Upper lobe of left lung (tissue), 6 donors: ENCODE data around the gene UBE2E3. TPM values are rescaled to one million over a fixed set of nuclear protein-coding genes. Genes with fewer than 3 reads are reported as not detected.
A peak's percentile ranks its signal among the peaks of the same experiment; 100 is the strongest.

Experiments
- ATAC-seq, 2 donors: fragments of 200-7000 bp; cut with Tn5 transposase; one replicate each; pipeline ENCODE4 v1.9.1; 2022; ENCODE audit warnings: mild to moderate bottlenecking in 2 of 2, moderate library complexity in 2 of 2; ENCODE audit not compliant: low FRiP score in 2 of 2
- DNase-seq, 2 donors: peaks; one replicate each; pipeline ENCODE4 v3.0.0-alpha.2; 2019 to 2020
- H3K27ac ChIP-seq, 4 donors: fragments of 200-600 bp; sonication (generic); one replicate each; pipeline ENCODE4 v1.5.1; 2016 to 2019
- H3K27me3 ChIP-seq, 4 donors: fragments of 200-600 bp; sonication (generic); one replicate each; pipeline ENCODE4 v1.5.1; 2017 to 2019
- H3K36me3 ChIP-seq, 4 donors: fragments of 200-600 bp; sonication (generic); one replicate each; pipeline ENCODE4 v1.5.1; 2016 to 2019
- H3K4me1 ChIP-seq, 4 donors: fragments of 200-600 bp; sonication (generic); one replicate each; pipeline ENCODE4 v1.5.1; 2018 to 2019
- H3K4me3 ChIP-seq, 4 donors: fragments of 200-600 bp; sonication (generic); one replicate each; pipeline ENCODE4 v1.5.1; 2017 to 2019; ENCODE audit warnings: mild to moderate bottlenecking in 2 of 4, moderate library complexity in 1 of 4
- H3K9me3 ChIP-seq, 4 donors: fragments of 200-600 bp; sonication (generic); one replicate each; pipeline ENCODE4 v1.5.1; 2018 to 2019
- EP300 ChIP-seq, 4 donors: sonication (generic); formaldehyde crosslinking; IDR thresholded peaks; one replicate each; pipeline ENCODE4 v1.5.1; 2017; ENCODE audit warnings: antibody characterized with exemption in 4 of 4, control low read depth in 2 of 4
- POLR2A ChIP-seq, 4 donors: fragments of 450-650 bp; IDR thresholded peaks; one replicate each; pipeline ENCODE4 v1.5.1; 2016 to 2017; ENCODE audit warnings: antibody characterized with exemption in 4 of 4, mild to moderate bottlenecking in 2 of 4
- POLR2AphosphoS5 ChIP-seq, 2 donors: sonication (generic); formaldehyde crosslinking; IDR thresholded peaks; one replicate each; pipeline ENCODE4 v1.5.1; 2017; ENCODE audit warnings: antibody characterized with exemption in 2 of 2
- WGBS, 2 donors: methylation state at CpG; one replicate each; pipeline ENCODE4 v1.1.5; 2017 to 2018; 5-methylcytosine and 5-hydroxymethylcytosine counted together
- total RNA-seq, 6 donors: library from RNA; depleted of rRNA in 4 of 6; stranded (reverse); fragments of >200 nt in 4 of 6; gene quantifications; one replicate each; pipeline versions ENCODE4 v1.1.0 to v1.2.1, GENCODE V29; 2016 to 2021
- TF ChIP-seq, protein P1 (sequence below), 6 experiments: fragments of 450-650 bp in 4 of 6; fragments of 200-600 bp in 2 of 6; sonication (generic) in 2 of 6; IDR thresholded peaks; one replicate each; pipeline ENCODE4 v1.5.1; 2016 to 2019; ENCODE audit warnings: antibody characterized with exemption in 6 of 6
- donor health status: DM: no; HTN: no; CAD: no; lungs with moderate emphysema.
- donor health status: DM: no; HTN: yes; CAD: no; lungs with severe emphysema.

UBE2E3 gene
- total RNA-seq, 6 donors from 2014 or later: 39.6 to 178 (median 45.4) TPM

DNA sequence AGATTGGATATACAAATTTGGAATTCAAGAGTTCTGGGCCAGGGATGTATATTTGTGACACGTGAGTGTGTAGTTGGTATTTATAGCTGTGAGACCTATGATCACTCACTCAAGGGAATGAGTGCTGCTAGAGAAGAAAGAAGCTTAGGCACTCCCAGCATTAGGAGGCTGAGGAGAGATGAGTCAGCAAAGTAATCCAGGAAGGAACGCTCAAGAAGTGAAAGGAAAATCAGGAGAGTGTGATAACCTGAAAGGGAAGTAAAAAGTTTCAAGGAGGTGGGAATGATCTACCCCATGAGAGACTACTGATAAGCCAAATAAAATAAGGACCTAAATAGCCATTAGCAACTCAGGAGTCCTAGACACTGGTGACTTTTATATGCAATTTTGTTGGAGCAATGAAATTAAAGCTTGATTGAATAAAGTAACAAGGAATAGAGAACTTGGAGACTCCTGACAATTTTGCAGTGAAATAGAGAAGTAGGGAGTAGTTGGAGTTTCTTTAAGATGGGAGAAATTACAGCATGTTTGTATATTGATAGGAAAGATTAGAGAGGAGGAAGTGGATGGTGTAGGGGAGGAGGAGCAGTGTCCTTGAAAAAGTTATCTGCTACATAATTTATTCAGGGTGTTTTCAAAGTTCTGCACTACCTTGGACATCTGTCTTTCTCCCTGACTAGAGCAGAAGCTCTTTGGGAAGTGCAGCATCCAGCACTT is 89.9 kb downstream of the UBE2E3 start:
- Histone ChIP-seq H3K4me1 (peaks cover 0 to 5% (median 3%) of the 10 kb centered on the region in 4 donors), H3K4me3 (no peak overlapping the region), H3K9me3 (no peaks in the 10 kb centered on the region), H3K36me3 (no peaks in the 10 kb centered on the region), H3K27ac (no peak overlapping the region), H3K27me3 (no peaks in the 10 kb centered on the region)
- TF ChIP-seq EP300 (IDR thresholded peaks at IDR 0.05) (no peak), POLR2A (IDR thresholded peaks at IDR 0.05) (no peak), POLR2AphosphoS5 (IDR thresholded peaks at IDR 0.05) (no peak)
- TF ChIP-seq, protein P1, sequence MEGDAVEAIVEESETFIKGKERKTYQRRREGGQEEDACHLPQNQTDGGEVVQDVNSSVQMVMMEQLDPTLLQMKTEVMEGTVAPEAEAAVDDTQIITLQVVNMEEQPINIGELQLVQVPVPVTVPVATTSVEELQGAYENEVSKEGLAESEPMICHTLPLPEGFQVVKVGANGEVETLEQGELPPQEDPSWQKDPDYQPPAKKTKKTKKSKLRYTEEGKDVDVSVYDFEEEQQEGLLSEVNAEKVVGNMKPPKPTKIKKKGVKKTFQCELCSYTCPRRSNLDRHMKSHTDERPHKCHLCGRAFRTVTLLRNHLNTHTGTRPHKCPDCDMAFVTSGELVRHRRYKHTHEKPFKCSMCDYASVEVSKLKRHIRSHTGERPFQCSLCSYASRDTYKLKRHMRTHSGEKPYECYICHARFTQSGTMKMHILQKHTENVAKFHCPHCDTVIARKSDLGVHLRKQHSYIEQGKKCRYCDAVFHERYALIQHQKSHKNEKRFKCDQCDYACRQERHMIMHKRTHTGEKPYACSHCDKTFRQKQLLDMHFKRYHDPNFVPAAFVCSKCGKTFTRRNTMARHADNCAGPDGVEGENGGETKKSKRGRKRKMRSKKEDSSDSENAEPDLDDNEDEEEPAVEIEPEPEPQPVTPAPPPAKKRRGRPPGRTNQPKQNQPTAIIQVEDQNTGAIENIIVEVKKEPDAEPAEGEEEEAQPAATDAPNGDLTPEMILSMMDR (IDR thresholded peaks at IDR 0.05): no peak
- WGBS, 2 donors: 39 to 59% methylated on average over 2 of the region's 2 CpGs
- no peak for DNase-seq
- ATAC-seq: no peak

DNA sequence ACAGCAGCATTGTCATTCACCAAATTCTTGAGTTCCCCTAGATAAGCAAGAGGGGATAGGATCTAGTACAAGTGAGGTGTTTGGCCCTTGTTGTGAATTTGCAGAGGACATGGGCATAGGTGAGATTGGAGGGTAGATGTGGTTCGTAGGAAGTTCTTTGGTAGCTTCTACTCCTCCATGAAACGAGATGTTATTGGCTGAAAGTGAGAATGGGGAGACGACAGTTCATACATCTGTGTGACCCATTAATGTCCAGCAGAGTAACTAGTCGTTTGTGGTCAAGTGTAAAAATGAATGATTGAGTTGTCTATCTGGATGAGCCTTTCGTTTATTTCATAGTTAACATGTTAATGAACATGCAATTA is 90.4 kb downstream of the UBE2E3 start:
- no peak for ATAC-seq
- no peaks in the 10 kb centered on the region for H3K27me3 ChIP-seq
- no peak overlapping the region for H3K27ac ChIP-seq
- no peaks in the 10 kb centered on the region for H3K36me3 ChIP-seq
- TF ChIP-seq EP300 (IDR thresholded peaks at IDR 0.05): no peak
- TF ChIP-seq POLR2AphosphoS5 (IDR thresholded peaks at IDR 0.05): no peak
- TF ChIP-seq POLR2A (IDR thresholded peaks at IDR 0.05): no peak
- TF ChIP-seq, protein P1 (IDR thresholded peaks at IDR 0.05): no peak
- H3K4me3 ChIP-seq: no peak overlapping the region
- WGBS, 2 donors: 85 to 92% methylated on average over 5 of the region's 5 CpGs
- no peak for DNase-seq
- H3K4me1 ChIP-seq: peaks cover 0 to 5% (median 3%) of the 10 kb centered on the region in 4 donors
- no peaks in the 10 kb centered on the region for H3K9me3 ChIP-seq

DNA sequence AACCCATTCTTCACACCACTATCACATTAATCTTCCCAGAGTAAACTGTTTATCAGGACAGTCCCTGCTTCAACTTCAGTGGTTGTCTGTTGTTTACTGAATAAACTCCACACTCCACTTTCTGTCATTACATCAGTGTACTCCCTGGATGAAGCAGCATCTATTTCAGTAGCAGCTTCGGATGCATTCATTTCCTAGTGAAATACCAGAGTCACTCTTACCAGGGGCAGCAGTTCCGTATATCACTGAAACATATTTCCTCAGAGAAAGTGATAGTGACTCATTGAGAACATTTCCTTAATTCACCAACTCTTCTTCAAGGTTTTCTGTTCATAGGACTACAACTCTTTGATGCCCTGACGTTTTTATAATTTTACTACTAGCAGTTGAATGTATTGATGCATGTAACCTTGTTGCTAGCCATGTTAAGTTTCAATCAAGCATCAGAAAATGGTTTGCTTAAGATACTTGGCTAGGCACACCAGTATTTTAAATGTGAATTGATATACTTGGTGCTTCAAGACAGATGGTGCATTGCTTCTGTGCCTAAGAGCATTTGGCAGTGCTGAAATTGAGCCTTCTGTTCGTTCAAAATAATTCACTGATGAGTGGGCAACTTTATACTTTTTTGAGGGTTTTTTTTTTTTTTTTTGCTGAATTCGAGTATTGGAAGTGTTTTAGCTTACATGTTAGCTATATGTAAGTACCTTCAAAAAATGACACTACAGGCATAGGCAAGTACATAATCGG is 92.3 kb downstream of the UBE2E3 start:
- Histone ChIP-seq H3K9me3 (no peaks in the 10 kb centered on the region), H3K27ac (no peak overlapping the region), H3K36me3 (no peaks in the 10 kb centered on the region), H3K27me3 (no peaks in the 10 kb centered on the region), H3K4me3 (no peak overlapping the region), H3K4me1 (peaks cover 0 to 5% (median 3%) of the 10 kb centered on the region in 4 donors)
- no peak for DNase-seq
- ATAC-seq: peak in 1 of 2 donors; percentile 35
- 62 to 63% methylated on average over 6 of the region's 6 CpGs for WGBS, 2 donors
- TF ChIP-seq, protein P1 (IDR thresholded peaks at IDR 0.05): no peak
- TF ChIP-seq POLR2A (IDR thresholded peaks at IDR 0.05): no peak
- no peak for TF ChIP-seq POLR2AphosphoS5 (IDR thresholded peaks at IDR 0.05)
- no peak for TF ChIP-seq EP300 (IDR thresholded peaks at IDR 0.05)

DNA sequence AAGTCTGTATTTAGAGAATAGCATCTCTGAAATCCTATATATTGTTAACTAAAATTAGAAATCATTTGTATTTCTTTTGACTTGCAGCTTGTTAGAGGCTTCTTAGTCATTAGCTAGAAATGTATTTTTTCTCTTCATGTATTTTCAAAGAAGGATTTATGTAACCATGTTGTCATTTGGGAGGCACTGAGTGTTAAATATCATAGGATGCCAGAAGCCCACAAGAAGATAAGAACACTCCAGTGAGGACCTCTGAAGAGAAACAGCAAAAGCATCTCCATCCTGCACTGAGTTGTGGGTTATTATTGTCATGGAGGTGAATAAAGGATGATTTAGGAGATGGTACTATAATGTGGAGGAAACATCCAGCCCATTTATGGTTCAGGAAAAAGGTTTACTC is 93.5 kb downstream of the UBE2E3 start:
- DNase-seq (no peak), ATAC-seq (no peak)
- Histone ChIP-seq H3K27ac (no peak overlapping the region), H3K9me3 (no peaks in the 10 kb centered on the region), H3K27me3 (no peaks in the 10 kb centered on the region), H3K4me3 (no peak overlapping the region), H3K4me1 (peaks cover 0 to 5% (median 3%) of the 10 kb centered on the region in 4 donors), H3K36me3 (no peaks in the 10 kb centered on the region)
- TF ChIP-seq POLR2AphosphoS5 (IDR thresholded peaks at IDR 0.05) (no peak), EP300 (IDR thresholded peaks at IDR 0.05) (no peak), POLR2A (IDR thresholded peaks at IDR 0.05) (no peak)
- TF ChIP-seq, protein P1 (IDR thresholded peaks at IDR 0.05): no peak
